ENCODE results near the gene DNAH8. TPM values are rescaled to one million over a fixed set of nuclear protein-coding genes. Genes with fewer than 3 reads are reported as not detected.

The DNAH8 gene
- total RNA-seq, 1 experiment from 2014 or later = 0.05 TPM

- Mint-ChIP-seq H3K4me3 (ENCODE audit: low read depth, unreplicated experiment) (no peak overlapping the region), H3K36me3 (ENCODE audit: insufficient read depth, unreplicated experiment) (no peaks in the 10 kb centered on the region), H3K27me3 (ENCODE audit: unreplicated experiment) (peaks cover 13% of the 10 kb centered on the region), H3K4me1 (ENCODE audit: low read depth, unreplicated experiment) (no peaks in the 10 kb centered on the region), H3K27ac (ENCODE audit: unreplicated experiment) (no peak overlapping the region), H3K9me3 (ENCODE audit: low read depth, unreplicated experiment) (no peaks in the 10 kb centered on the region)
- TF ChIP-seq CTCF (IDR thresholded peaks at IDR 0.05; ENCODE audit: unreplicated experiment) = no peak
- intact Hi-C loops (cut with micrococcal nuclease; ENCODE audit: unreplicated experiment) = no loop called here
- no peak for DNase-seq
- CTCF ChIA-PET = no interaction called here
- BruUV-seq (replicated peaks) = no TSS peak
Observed at GRCh38 chr6:38833320-38833719, 118.2 kb downstream of the DNAH8 start.

GRCh38 chr6:38836585-38836984 is 121.5 kb downstream of the DNAH8 start:
- DNase-seq = no peak
- no peak for TF ChIP-seq CTCF (IDR thresholded peaks at IDR 0.05; ENCODE audit: unreplicated experiment)
- Mint-ChIP-seq H3K4me1 (ENCODE audit: low read depth, unreplicated experiment) (no peaks in the 10 kb centered on the region), H3K27ac (ENCODE audit: unreplicated experiment) (no peak overlapping the region), H3K36me3 (ENCODE audit: insufficient read depth, unreplicated experiment) (no peaks in the 10 kb centered on the region), H3K4me3 (ENCODE audit: low read depth, unreplicated experiment) (no peak overlapping the region), H3K9me3 (ENCODE audit: low read depth, unreplicated experiment) (no peaks in the 10 kb centered on the region), H3K27me3 (ENCODE audit: unreplicated experiment) (peaks cover 13% of the 10 kb centered on the region)
- BruUV-seq (replicated peaks) = no TSS peak
- intact Hi-C loops (cut with micrococcal nuclease; ENCODE audit: unreplicated experiment) = no loop called here
- CTCF ChIA-PET = no interaction called here

- Mint-ChIP-seq H3K9me3 (ENCODE audit: low read depth, unreplicated experiment) (no peaks in the 10 kb centered on the region), H3K36me3 (ENCODE audit: insufficient read depth, unreplicated experiment) (no peaks in the 10 kb centered on the region), H3K4me3 (ENCODE audit: low read depth, unreplicated experiment) (no peak overlapping the region), H3K27me3 (ENCODE audit: unreplicated experiment) (peaks cover 13% of the 10 kb centered on the region), H3K4me1 (ENCODE audit: low read depth, unreplicated experiment) (no peaks in the 10 kb centered on the region), H3K27ac (ENCODE audit: unreplicated experiment) (no peak overlapping the region)
- DNase-seq = no peak
- no TSS peak for BruUV-seq (replicated peaks)
- CTCF ChIA-PET = no interaction called here
- TF ChIP-seq CTCF (IDR thresholded peaks at IDR 0.05; ENCODE audit: unreplicated experiment) = no peak
- intact Hi-C loops (cut with micrococcal nuclease; ENCODE audit: unreplicated experiment) = no loop called here
Observed at GRCh38 chr6:38837101-38837500, 122.0 kb downstream of the DNAH8 start.

- CTCF ChIA-PET = no interaction called here
- Mint-ChIP-seq H3K36me3 (ENCODE audit: insufficient read depth, unreplicated experiment) (no peaks in the 10 kb centered on the region), H3K27ac (ENCODE audit: unreplicated experiment) (no peak overlapping the region), H3K9me3 (ENCODE audit: low read depth, unreplicated experiment) (no peaks in the 10 kb centered on the region), H3K4me3 (ENCODE audit: low read depth, unreplicated experiment) (no peak overlapping the region), H3K4me1 (ENCODE audit: low read depth, unreplicated experiment) (no peaks in the 10 kb centered on the region), H3K27me3 (ENCODE audit: unreplicated experiment) (no peaks in the 10 kb centered on the region)
- TF ChIP-seq CTCF (IDR thresholded peaks at IDR 0.05; ENCODE audit: unreplicated experiment) = no peak
- intact Hi-C loops (cut with micrococcal nuclease; ENCODE audit: unreplicated experiment) = no loop called here
- BruUV-seq (replicated peaks) = no TSS peak
- DNase-seq = no peak
Observed at GRCh38 chr6:38843798-38844197, 128.7 kb downstream of the DNAH8 start.

GRCh38 chr6:38845931-38846330 is 130.8 kb downstream of the DNAH8 start:
- H3K27ac Mint-ChIP-seq (ENCODE audit: unreplicated experiment) = no peak overlapping the region
- CTCF ChIA-PET = no interaction called here
- no peak overlapping the region for H3K4me3 Mint-ChIP-seq (ENCODE audit: low read depth, unreplicated experiment)
- no peaks in the 10 kb centered on the region for H3K36me3 Mint-ChIP-seq (ENCODE audit: insufficient read depth, unreplicated experiment)
- no peak for DNase-seq
- H3K9me3 Mint-ChIP-seq (ENCODE audit: low read depth, unreplicated experiment) = no peaks in the 10 kb centered on the region
- H3K27me3 Mint-ChIP-seq (ENCODE audit: unreplicated experiment) = peaks cover 9% of the 10 kb centered on the region
- intact Hi-C loops (cut with micrococcal nuclease; ENCODE audit: unreplicated experiment) = no loop called here
- no peak for TF ChIP-seq CTCF (IDR thresholded peaks at IDR 0.05; ENCODE audit: unreplicated experiment)
- H3K4me1 Mint-ChIP-seq (ENCODE audit: low read depth, unreplicated experiment) = no peaks in the 10 kb centered on the region
- BruUV-seq (replicated peaks) = no TSS peak
